NCI-H1105 treated with DMSO at 0.1 percent for 48 hours (cell line): ENCODE results near the gene QPRT.
"Not testable (repeated sequence)": the region's sequence is repeated elsewhere in the genome, so short reads cannot be mapped to it uniquely, and the experiment has no call there.

ENCODE experiments used
- DNase-seq: peaks from one replicate; lab custom pipeline; 2025; lab: John Stamatoyannopoulos, UW

The QPRT gene

GRCh38 chr16:29746518-29746917 lies 67.5 kb downstream of the QPRT start:
- DNase-seq = not testable (repeated sequence)
